Measurements from ENCODE around the gene TRIO.

TRIO gene

DNA sequence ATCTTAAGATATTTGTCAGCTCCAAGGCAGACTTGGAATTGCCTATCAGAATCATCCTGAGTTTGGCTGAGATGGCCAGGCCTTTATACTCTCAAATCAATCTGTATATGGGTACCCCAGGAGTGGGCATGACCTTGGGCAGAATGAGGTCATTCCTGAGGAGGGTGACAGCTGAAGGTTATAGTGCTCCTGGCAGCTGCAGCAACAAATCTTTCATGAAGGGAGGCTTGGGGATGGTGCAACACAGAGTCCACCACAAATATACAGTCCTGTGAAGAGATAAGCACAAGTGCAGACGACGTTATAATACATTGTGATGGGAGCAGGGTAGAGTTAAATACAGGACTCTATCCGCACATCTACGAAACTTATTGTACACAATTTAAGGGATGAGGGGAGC, 21.1 kb upstream of the TRIO start:
- no peaks in the 10 kb centered on the region for H3K4me1 ChIP-seq (ENCODE audit: control insufficient read depth, low read length)
- H3K4me2 ChIP-seq (ENCODE audit: low read length) = no peak overlapping the region
- H3K27me3 ChIP-seq (ENCODE audit: control insufficient read depth, low read length) = peaks cover 10% of the 10 kb centered on the region; the same call in 1 of the 2 replicates
- H3K79me2 ChIP-seq (ENCODE audit: control insufficient read depth, low read length) = no peaks in the 10 kb centered on the region
- H3K9me2 ChIP-seq (replicated peaks; ENCODE audit: control insufficient read depth, low read length) = no peaks in the 10 kb centered on the region
- H3K4me3 ChIP-seq (ENCODE audit: low read length) = no peak overlapping the region
- H3K27ac ChIP-seq (ENCODE audit: low read depth, low read length) = no peak overlapping the region
- H3F3A ChIP-seq (ENCODE audit: control insufficient read depth, insufficient read depth) = no peaks in the 10 kb centered on the region
- H3K9me3 ChIP-seq (ENCODE audit: control insufficient read depth, insufficient read depth, low read length) = no peaks in the 10 kb centered on the region
- no peaks in the 10 kb centered on the region for H3K36me3 ChIP-seq (ENCODE audit: control insufficient read depth, low read length)
- H4K20me1 ChIP-seq (ENCODE audit: control insufficient read depth, insufficient read depth, low read depth, low read length) = no peaks in the 10 kb centered on the region
- no peak for TF ChIP-seq EZH2phosphoT487 (IDR thresholded peaks at IDR 0.05; ENCODE audit: borderline replicate concordance, low read length)
- TF ChIP-seq, protein P1, sequence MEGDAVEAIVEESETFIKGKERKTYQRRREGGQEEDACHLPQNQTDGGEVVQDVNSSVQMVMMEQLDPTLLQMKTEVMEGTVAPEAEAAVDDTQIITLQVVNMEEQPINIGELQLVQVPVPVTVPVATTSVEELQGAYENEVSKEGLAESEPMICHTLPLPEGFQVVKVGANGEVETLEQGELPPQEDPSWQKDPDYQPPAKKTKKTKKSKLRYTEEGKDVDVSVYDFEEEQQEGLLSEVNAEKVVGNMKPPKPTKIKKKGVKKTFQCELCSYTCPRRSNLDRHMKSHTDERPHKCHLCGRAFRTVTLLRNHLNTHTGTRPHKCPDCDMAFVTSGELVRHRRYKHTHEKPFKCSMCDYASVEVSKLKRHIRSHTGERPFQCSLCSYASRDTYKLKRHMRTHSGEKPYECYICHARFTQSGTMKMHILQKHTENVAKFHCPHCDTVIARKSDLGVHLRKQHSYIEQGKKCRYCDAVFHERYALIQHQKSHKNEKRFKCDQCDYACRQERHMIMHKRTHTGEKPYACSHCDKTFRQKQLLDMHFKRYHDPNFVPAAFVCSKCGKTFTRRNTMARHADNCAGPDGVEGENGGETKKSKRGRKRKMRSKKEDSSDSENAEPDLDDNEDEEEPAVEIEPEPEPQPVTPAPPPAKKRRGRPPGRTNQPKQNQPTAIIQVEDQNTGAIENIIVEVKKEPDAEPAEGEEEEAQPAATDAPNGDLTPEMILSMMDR (IDR thresholded peaks at IDR 0.05; ENCODE audit: low read depth, low read length, poor library complexity, severe bottlenecking) = no peak

DNA sequence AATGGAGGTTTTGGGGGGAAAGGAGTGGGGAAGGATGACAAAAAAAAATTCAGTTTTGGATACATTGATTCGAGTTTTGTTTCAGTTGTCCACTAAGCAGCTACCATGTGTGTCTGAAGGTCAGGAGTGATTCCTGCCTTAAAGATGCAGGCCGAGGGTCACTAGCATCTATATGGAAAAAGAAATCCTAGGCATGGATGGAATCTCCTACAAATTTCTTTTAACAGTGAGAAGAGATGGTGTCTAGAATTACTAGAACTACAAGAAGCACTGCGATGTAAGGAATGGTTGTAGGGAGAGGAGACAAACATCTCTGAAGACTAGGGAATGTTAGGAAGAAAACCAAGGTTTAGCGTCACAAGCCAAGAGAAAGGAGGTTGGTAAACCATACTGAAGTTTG, 19.6 kb upstream of the TRIO start:
- Histone ChIP-seq H3K27ac (ENCODE audit: low read depth, low read length) (no peak overlapping the region), H3F3A (ENCODE audit: control insufficient read depth, insufficient read depth) (no peaks in the 10 kb centered on the region), H3K36me3 (ENCODE audit: control insufficient read depth, low read length) (no peaks in the 10 kb centered on the region), H3K79me2 (ENCODE audit: control insufficient read depth, low read length) (no peaks in the 10 kb centered on the region), H3K9me2 (replicated peaks; ENCODE audit: control insufficient read depth, low read length) (no peaks in the 10 kb centered on the region), H3K4me1 (ENCODE audit: control insufficient read depth, low read length) (no peaks in the 10 kb centered on the region), H4K20me1 (ENCODE audit: control insufficient read depth, insufficient read depth, low read depth, low read length) (no peaks in the 10 kb centered on the region), H3K9me3 (ENCODE audit: control insufficient read depth, insufficient read depth, low read length) (no peaks in the 10 kb centered on the region), H3K27me3 (ENCODE audit: control insufficient read depth, low read length) (0 out of 2 replicates have a peak, but pooled peaks cover 4% of the 10 kb centered on the region), H3K4me3 (ENCODE audit: low read length) (no peak overlapping the region), H3K4me2 (ENCODE audit: low read length) (no peak overlapping the region)
- TF ChIP-seq, protein P1 (IDR thresholded peaks at IDR 0.05; ENCODE audit: low read depth, low read length, poor library complexity, severe bottlenecking) = no peak
- TF ChIP-seq EZH2phosphoT487 (IDR thresholded peaks at IDR 0.05; ENCODE audit: borderline replicate concordance, low read length) = no peak

DNA sequence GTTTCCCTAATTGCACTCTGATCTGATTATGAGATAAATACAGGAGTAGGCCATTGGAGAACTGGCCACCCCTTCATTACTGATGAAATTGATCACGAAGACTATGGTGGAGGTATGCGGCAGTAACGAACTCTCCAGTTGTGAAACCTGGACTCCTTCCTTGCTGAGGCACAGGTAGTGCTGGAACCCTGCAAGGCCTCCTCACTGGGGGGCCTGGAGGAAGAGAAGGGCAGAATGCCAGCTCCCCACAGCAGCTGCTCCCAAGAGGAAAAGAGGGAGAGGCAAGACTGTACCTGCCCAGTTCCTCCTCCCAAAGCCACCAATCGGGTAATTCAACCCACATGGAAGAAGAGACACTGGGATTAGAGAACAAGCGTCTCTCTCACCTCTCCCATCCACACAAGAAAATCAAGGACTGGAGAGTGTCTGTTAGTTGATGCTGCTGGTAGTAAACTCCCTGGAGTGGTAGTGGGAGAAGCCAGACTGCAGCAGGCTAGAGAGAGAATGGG, 19.1 kb upstream of the TRIO start:
- TF ChIP-seq, protein P1 (IDR thresholded peaks at IDR 0.05; ENCODE audit: low read depth, low read length, poor library complexity, severe bottlenecking) = no peak
- no peak for TF ChIP-seq EZH2phosphoT487 (IDR thresholded peaks at IDR 0.05; ENCODE audit: borderline replicate concordance, low read length)
- Histone ChIP-seq H3K9me3 (ENCODE audit: control insufficient read depth, insufficient read depth, low read length) (no peaks in the 10 kb centered on the region), H3K36me3 (ENCODE audit: control insufficient read depth, low read length) (no peaks in the 10 kb centered on the region), H4K20me1 (ENCODE audit: control insufficient read depth, insufficient read depth, low read depth, low read length) (no peaks in the 10 kb centered on the region), H3K27me3 (ENCODE audit: control insufficient read depth, low read length) (0 out of 2 replicates have a peak, but pooled peaks cover 4% of the 10 kb centered on the region), H3F3A (ENCODE audit: control insufficient read depth, insufficient read depth) (no peaks in the 10 kb centered on the region), H3K79me2 (ENCODE audit: control insufficient read depth, low read length) (no peaks in the 10 kb centered on the region), H3K4me2 (ENCODE audit: low read length) (no peak overlapping the region), H3K4me3 (ENCODE audit: low read length) (no peak overlapping the region), H3K27ac (ENCODE audit: low read depth, low read length) (no peak overlapping the region), H3K4me1 (ENCODE audit: control insufficient read depth, low read length) (no peaks in the 10 kb centered on the region), H3K9me2 (replicated peaks; ENCODE audit: control insufficient read depth, low read length) (no peaks in the 10 kb centered on the region)
